GM23248 (cell line): ENCODE data around the gene M6PR.

Experiments
- EZH2 ChIP-seq: fragments of 200-600 bp; sonication (generic); IDR thresholded peaks from 2 replicates; pipeline ENCODE4 v1.6.1; 2018; ENCODE audit warnings: antibody characterized with exemption, mild to moderate bottlenecking; ENCODE audit not compliant: insufficient read depth, poor library complexity, severe bottlenecking
- EZH2phosphoT487 ChIP-seq: fragments of 200-600 bp; sonication (generic); IDR thresholded peaks from 2 replicates; pipeline ENCODE4 v1.6.1; 2018; ENCODE audit warnings: antibody characterized with exemption, moderate library complexity, mild to moderate bottlenecking, low read depth; ENCODE audit not compliant: insufficient read depth

DNA sequence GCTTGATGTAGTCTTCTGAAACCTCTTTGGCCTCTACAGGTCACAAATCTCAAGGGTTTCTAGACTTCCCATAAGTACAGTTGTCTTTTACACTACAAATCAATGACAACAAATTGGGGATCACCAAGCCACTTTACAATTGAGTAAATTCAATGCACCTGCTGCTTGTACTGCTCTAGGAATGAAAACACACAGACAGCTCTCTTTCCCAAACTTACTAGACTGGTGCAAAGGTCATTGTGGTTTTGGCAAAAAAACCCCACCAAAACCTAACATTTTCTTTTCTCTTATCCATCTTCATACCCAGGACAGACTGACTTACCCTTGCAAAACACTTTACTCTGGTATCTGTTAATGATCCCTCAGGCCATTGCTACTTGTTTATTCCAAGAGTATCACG lies 2.7 kb downstream of the M6PR start:
- TF ChIP-seq EZH2, result no peak
- TF ChIP-seq EZH2phosphoT487, result no peak
